HCT116 (cell line): Measurements from ENCODE around the gene TCEANC.
"Not testable (repeated sequence)": the region's sequence is repeated elsewhere in the genome, so short reads cannot be mapped to it uniquely, and the experiment has no call there.

ENCODE experiments used
- CTCF ChIP-seq, 3 experiments: fragments of 200-600 bp in 1 of 3; sonication (generic) in 1 of 3; IDR thresholded peaks in 2 of 3; conservative IDR thresholded peaks in 1 of 3; 2 replicates each; pipeline ENCODE4 v1.5.1; 2012 to 2017; ENCODE audit warnings: low read depth in 2 of 3, low read length in 2 of 3, antibody characterized with exemption in 1 of 3, borderline replicate concordance in 1 of 3, control low read depth in 1 of 3, mild to moderate bottlenecking in 1 of 3, mixed read lengths in 1 of 3, mixed run types in 1 of 3, moderate library complexity in 1 of 3; ENCODE audit not compliant: insufficient read depth in 1 of 3
- EZH2 ChIP-seq: fragments of 200-600 bp; sonication (generic); IDR thresholded peaks from 2 replicates; pipeline ENCODE4 v1.6.1; 2017; ENCODE audit warnings: antibody characterized with exemption, mixed run types
- SP1 ChIP-seq: IDR thresholded peaks from 2 replicates; pipeline ENCODE4 v1.6.1; 2012; ENCODE audit warnings: low read depth

GRCh38 chrX:13679700-13680099 is 26.8 kb downstream of the TCEANC start:
- not testable (repeated sequence) for TF ChIP-seq CTCF (IDR thresholded peaks at IDR 0.05 in 2 of 3, conservative IDR thresholded peaks at IDR 0.05 in 1 of 3; ENCODE audit: borderline replicate concordance in 1 of 3, insufficient read depth in 1 of 3, low read depth in 2 of 3, low read length in 2 of 3); EZH2; SP1
